Measurements from ENCODE around the gene CYP4A11. TPM values are rescaled to one million over a fixed set of nuclear protein-coding genes. Genes with fewer than 3 reads are reported as not detected.
"Not testable (repeated sequence)": the region's sequence is repeated elsewhere in the genome, so short reads cannot be mapped to it uniquely, and the experiment has no call there.

Gene CYP4A11
- total RNA-seq, 1 experiment from 2014 or later = not detected

DNA sequence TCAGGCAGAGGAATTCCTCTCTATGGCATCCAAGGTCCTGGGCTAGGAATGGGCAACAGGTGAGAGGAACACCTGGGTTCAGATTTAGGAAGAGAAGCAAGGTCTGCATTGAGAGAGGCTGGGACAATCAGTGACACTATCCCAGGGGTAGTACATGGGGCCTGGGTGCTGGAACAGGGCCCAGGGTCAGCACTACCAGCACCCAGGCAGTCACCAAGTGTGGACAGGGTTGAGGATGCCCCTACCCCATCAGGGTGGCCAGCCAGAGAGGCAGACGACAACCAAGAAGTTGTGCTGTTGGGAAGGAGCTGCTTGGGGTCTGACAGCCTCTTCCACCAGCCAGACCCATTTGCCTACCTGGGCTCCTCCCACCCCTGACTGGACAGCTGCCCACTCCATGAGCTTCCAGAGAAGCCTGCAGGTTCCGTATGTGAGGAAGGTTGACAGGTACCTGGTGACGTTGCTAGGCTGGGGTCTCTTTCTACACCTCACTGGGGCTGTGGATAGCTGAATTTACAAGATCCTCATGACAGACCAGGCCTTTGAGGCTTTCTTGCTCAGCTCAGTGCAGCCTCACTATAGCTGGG, 13.9 kb downstream of the CYP4A11 start:
- no peak for DNase-seq (ENCODE audit: low spot score)

DNA sequence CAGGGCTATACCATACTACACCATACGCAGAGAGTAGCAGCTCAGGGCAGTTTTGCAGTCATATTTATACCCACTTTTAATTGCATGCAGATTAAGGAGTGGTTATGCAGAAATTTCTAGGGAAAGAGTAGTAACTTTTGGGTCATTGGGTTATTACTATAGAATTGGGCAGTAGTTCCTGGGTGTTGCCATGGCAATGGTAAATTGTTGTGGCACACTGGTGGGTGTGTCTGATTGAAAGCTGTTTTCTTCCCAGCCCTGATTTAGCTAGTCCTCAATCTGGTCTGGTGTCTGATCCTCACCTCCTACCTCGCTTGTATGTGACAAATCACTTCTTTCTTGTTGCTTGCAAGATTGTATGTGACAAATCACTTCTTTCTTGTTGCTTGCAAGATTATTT, 30.5 kb downstream of the CYP4A11 start:
- no peak for DNase-seq (ENCODE audit: low spot score)

DNA sequence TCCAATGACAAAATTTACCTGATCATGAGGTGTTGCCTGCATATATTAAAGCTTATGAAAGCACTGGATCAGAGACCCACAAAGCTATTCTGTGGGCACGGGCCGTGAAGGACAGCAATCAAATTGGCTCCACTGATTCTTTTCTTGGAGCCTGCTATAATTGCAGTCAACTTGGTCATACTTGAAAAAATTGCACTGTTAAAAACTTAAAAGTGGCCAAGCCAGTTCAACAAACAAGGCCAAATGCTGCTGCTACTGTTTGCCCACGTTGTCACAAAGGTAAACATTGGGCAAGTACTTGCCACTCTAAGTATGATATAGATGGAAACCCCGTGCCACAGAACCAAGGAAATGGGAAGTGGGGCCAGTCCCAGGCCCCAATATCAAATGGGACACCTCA, 37.8 kb downstream of the CYP4A11 start:
- no peak for DNase-seq (ENCODE audit: low spot score)

DNA sequence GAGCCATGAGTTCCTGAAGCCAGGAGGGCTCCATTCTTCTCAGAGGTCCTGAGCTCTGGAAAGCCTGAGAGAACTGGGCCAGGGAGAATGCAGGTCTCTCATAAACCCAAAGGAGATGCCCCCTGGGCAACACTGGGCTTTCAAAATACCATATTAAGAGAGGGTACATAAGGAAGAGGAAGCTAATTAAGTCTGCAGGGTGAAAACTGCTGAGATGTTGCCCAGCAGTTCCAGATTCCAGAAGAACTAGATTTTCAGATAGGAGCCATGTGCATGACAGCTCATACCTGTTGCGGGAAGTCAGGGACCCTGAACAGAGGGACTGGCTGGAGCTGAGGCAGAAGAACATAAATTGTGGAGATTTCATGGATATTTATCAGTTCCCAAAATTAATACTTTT, 40.9 kb downstream of the CYP4A11 start:
- DNase-seq (ENCODE audit: low spot score) = no peak

DNA sequence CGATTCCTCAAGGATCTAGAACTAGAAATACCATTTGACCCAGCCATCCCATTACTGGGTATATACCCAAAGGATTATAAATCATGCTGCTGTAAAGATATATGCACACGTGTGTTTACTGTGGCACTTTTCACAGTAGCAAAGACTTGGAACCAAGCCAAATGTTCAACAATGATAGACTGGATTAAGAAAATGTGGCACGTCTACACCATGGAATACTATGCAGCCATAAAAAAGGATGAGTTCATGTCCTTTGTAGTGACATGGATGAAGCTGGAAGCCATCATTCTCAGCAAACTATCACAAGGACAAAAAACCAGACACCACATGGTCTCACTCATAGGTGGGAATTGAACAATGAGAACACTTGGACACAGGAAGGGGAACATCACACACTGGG, 59.6 kb downstream of the CYP4A11 start:
- DNase-seq (ENCODE audit: low spot score) = not testable (repeated sequence)

Other genes starting within 250 kb of the CYP4A11 start
- gene EFCAB14, start 222.4 kb downstream of the CYP4A11 start, total RNA-seq (2014; rRNA removed; shearing (Covaris generic)) = 54.2 and 76.6 TPM in 2 replicates
- gene CYP4B1, start 142.4 kb downstream of the CYP4A11 start, total RNA-seq (2014; rRNA removed; shearing (Covaris generic)) = not detected in 2 replicates
- gene CYP4X1, start 82.2 kb upstream of the CYP4A11 start, total RNA-seq (2014; rRNA removed; shearing (Covaris generic)) = 0.17 TPM in 1 of 2 replicates, not detected in the other
- gene CYP4Z1, start 125.8 kb upstream of the CYP4A11 start, total RNA-seq (2014; rRNA removed; shearing (Covaris generic)) = not detected in 2 replicates
- gene CYP4A22, start 196.0 kb upstream of the CYP4A11 start, total RNA-seq (2014; rRNA removed; shearing (Covaris generic)) = not detected in 2 replicates
- not detected in 2 replicates for gene PDZK1IP1, start 248.6 kb upstream of the CYP4A11 start, total RNA-seq (2014; rRNA removed; shearing (Covaris generic))

Measured in H4 (cell line).